HepG2 (cell line): Measurements from ENCODE around the gene CD70.

Experiments used
- CTCF ChIP-seq: sonication (generic); formaldehyde crosslinking; IDR thresholded peaks from 2 replicates; pipeline ENCODE4 v1.5.0; 2020; ENCODE audit warnings: mild to moderate bottlenecking, missing genetic modification reagents, moderate library complexity
- ELF4 ChIP-seq: sonication (generic); formaldehyde crosslinking; IDR thresholded peaks from 2 replicates; pipeline ENCODE4 v1.5.0; 2020; ENCODE audit warnings: missing genetic modification reagents, mild to moderate bottlenecking, moderate library complexity, borderline replicate concordance
- LRRFIP1 ChIP-seq: sonication (generic); formaldehyde crosslinking; conservative IDR thresholded peaks from 2 replicates; pipeline ENCODE4 v1.4.0; 2020; ENCODE audit warnings: missing genetic modification reagents
- POLR2AphosphoS5 ChIP-seq: IDR thresholded peaks from 2 replicates; pipeline ENCODE4 v1.6.1; 2012; ENCODE audit warnings: low read depth, low read length
- SKIL ChIP-seq: sonication (generic); formaldehyde crosslinking; IDR thresholded peaks from 2 replicates; pipeline ENCODE4 v1.8.0; 2022; ENCODE audit warnings: missing genetic modification reagents, mild to moderate bottlenecking, moderate library complexity, borderline replicate concordance
- SNAI1 ChIP-seq: sonication (generic); formaldehyde crosslinking; IDR thresholded peaks from 2 replicates; pipeline ENCODE4 v1.5.0; 2020; ENCODE audit warnings: mild to moderate bottlenecking, missing genetic modification reagents, borderline replicate concordance
- ZBTB1 ChIP-seq: sonication (generic); formaldehyde crosslinking; IDR thresholded peaks from 2 replicates; pipeline ENCODE4 v1.4.0; 2020; ENCODE audit warnings: missing genetic modification reagents, borderline replicate concordance
- ZNF318 ChIP-seq: sonication (generic); formaldehyde crosslinking; IDR thresholded peaks from 2 replicates; pipeline ENCODE4 v1.4.0; 2020; ENCODE audit warnings: mild to moderate bottlenecking, missing genetic modification reagents

GRCh38 chr19:6572217-6572616 lies 18.7 kb downstream of the CD70 start:
- no peak for TF ChIP-seq ZBTB1 (CRISPR knock-in tag)
- TF ChIP-seq SKIL (CRISPR knock-in tag): no peak
- no peak for TF ChIP-seq ZNF318
- TF ChIP-seq POLR2AphosphoS5: no peak
- no peak for TF ChIP-seq CTCF (CRISPR knock-in tag)
- no peak for TF ChIP-seq LRRFIP1 (CRISPR knock-in tag)
- no peak for TF ChIP-seq SNAI1 (CRISPR knock-in tag)
- TF ChIP-seq ELF4 (CRISPR knock-in tag): no peak
